Body of pancreas (tissue), 4 donors: ENCODE data around the gene PTPRB. TPM values are rescaled to one million over a fixed set of nuclear protein-coding genes. Genes with fewer than 3 reads are reported as not detected.

Source experiments
- ATAC-seq: fragments of 150-250 bp; one replicate; pipeline ENCODE4 v1.9.1; 2016
- DNase-seq, 4 donors: peaks; one replicate each; pipeline ENCODE4 v3.0.0-alpha.2; 2019
- H3K27ac ChIP-seq, 4 donors: fragments of 200-600 bp; sonication (generic); 1 replicate in 3 of 4; 2 replicates in 1 of 4; pipeline versions ENCODE4 v1.5.1 to v1.6.1; 2016 to 2019; ENCODE audit warnings: mild to moderate bottlenecking in 1 of 4, mixed read lengths in 1 of 4, moderate library complexity in 1 of 4
- H3K27me3 ChIP-seq, 2 donors: fragments of 200-600 bp; sonication (generic); one replicate each; pipeline ENCODE4 v1.6.0; 2016; ENCODE audit warnings: mild to moderate bottlenecking in 1 of 2
- H3K36me3 ChIP-seq, 2 donors: fragments of 200-600 bp; sonication (generic); replicated peaks in 1 of 2; 2 replicates each; pipeline ENCODE4 v1.5.1; 2016; ENCODE audit warnings: low read depth in 2 of 2; ENCODE audit not compliant: insufficient read depth in 1 of 2
- H3K4me1 ChIP-seq: fragments of 200-600 bp; sonication (generic); one replicate; pipeline ENCODE4 v1.6.0; 2016
- H3K4me3 ChIP-seq, 2 donors: fragments of 200-600 bp; sonication (generic); 1 replicate in 1 of 2; 2 replicates in 1 of 2; pipeline ENCODE4 v1.5.1; 2016 to 2019
- H3K9me3 ChIP-seq, 3 donors: fragments of 200-600 bp; sonication (generic); 1 replicate in 2 of 3; 2 replicates in 1 of 3; pipeline ENCODE4 v1.5.1; 2016
- POLR2A ChIP-seq, 3 donors: fragments of 450-650 bp; IDR thresholded peaks; one replicate each; pipeline ENCODE4 v1.6.1; 2016; ENCODE audit warnings: antibody characterized with exemption in 3 of 3, mild to moderate bottlenecking in 2 of 3
- WGBS, 2 donors: methylation state at CpG; one replicate each; pipeline ENCODE4 v1.1.5; 2017; 5-methylcytosine and 5-hydroxymethylcytosine counted together
- intact Hi-C: fragments of 100-400 bp; cut with DNase I; formaldehyde crosslinking; loops from one replicate; pipeline ENCODE4 v1.15.1; 2023
- total RNA-seq, 2 donors: library from RNA; depleted of rRNA; stranded (reverse); fragments of >200 nt; gene quantifications; one replicate each; pipeline ENCODE4 v1.1.0, GENCODE V29; 2016
- TF ChIP-seq, protein P1 (sequence below), 7 experiments: fragments of 450-650 bp in 4 of 7; fragments of 200-600 bp in 3 of 7; sonication (generic) in 3 of 7; IDR thresholded peaks; one replicate each; pipeline ENCODE4 v1.5.1; 2016 to 2019; ENCODE audit warnings: antibody characterized with exemption in 7 of 7

Gene PTPRB
- total RNA-seq, 2 donors from 2014 or later: 4.9 to 9.9 TPM

- no peak for TF ChIP-seq POLR2A (IDR thresholded peaks at IDR 0.05)
- TF ChIP-seq, protein P1, sequence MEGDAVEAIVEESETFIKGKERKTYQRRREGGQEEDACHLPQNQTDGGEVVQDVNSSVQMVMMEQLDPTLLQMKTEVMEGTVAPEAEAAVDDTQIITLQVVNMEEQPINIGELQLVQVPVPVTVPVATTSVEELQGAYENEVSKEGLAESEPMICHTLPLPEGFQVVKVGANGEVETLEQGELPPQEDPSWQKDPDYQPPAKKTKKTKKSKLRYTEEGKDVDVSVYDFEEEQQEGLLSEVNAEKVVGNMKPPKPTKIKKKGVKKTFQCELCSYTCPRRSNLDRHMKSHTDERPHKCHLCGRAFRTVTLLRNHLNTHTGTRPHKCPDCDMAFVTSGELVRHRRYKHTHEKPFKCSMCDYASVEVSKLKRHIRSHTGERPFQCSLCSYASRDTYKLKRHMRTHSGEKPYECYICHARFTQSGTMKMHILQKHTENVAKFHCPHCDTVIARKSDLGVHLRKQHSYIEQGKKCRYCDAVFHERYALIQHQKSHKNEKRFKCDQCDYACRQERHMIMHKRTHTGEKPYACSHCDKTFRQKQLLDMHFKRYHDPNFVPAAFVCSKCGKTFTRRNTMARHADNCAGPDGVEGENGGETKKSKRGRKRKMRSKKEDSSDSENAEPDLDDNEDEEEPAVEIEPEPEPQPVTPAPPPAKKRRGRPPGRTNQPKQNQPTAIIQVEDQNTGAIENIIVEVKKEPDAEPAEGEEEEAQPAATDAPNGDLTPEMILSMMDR (IDR thresholded peaks at IDR 0.05): no peak
- Histone ChIP-seq H3K4me3 (no peak overlapping the region), H3K36me3 (no peaks in the 10 kb centered on the region), H3K27ac (no peak overlapping the region), H3K4me1 (no peaks in the 10 kb centered on the region), H3K9me3 (no peaks in the 10 kb centered on the region), H3K27me3 (no peaks in the 10 kb centered on the region)
- ATAC-seq (no peak), DNase-seq (no peak)
- WGBS, 2 donors: 64 to 81% methylated on average over 2 of the region's 2 CpGs
- intact Hi-C loops: loop anchor here (5.0 kb wide), 1 partner anchor 125 kb away; no protein-coding TSS in a partner anchor
Observed at GRCh38 chr12:70592664-70593063, 44.6 kb downstream of the PTPRB start.

DNA sequence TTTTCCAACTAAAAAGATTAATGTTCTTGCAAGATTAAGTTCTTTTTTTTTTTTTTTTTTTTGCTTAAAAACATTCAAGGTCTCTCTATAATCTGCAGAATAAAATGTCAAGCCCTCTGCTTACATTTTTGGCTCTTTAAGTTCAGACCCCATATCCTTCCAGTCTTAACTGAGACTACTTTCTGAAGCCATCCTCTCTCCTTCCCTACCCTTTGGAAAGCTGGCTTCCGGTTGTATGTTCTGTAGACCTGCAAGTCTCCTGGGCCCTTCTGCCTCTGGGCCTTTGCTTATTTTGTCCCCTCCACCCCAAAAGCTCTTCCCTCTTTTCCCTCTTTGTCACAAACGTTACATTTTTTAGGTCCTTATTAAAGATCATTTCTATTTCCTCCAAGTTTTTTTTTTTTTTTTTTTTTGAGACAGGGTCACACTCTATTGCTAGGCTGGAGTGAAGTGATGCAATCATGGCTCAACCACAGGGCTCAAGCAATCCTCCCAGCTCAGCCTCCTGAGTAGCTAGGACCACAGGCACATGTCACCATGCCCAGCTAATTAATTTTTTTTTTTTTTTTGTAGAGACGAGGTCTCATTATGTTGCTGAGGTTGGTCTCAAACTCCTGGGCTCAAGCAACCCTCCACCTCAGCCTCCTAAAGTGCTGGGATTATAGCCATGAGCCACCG lies 46.5 kb downstream of the PTPRB start:
- TF ChIP-seq POLR2A (IDR thresholded peaks at IDR 0.05): no peak
- TF ChIP-seq, protein P1 (IDR thresholded peaks at IDR 0.05): no peak
- H3K36me3 ChIP-seq: no peaks in the 10 kb centered on the region
- H3K9me3 ChIP-seq: no peaks in the 10 kb centered on the region
- 67 to 68% methylated on average over 4 of the region's 4 CpGs for WGBS, 2 donors
- DNase-seq: no peak
- no peak overlapping the region for H3K4me3 ChIP-seq
- no peak for ATAC-seq
- no peak overlapping the region for H3K27ac ChIP-seq
- no peaks in the 10 kb centered on the region for H3K4me1 ChIP-seq
- intact Hi-C loops: loop anchor here (5.0 kb wide), 1 partner anchor 127 kb away; no protein-coding TSS in a partner anchor
- no peaks in the 10 kb centered on the region for H3K27me3 ChIP-seq

- peak; percentile 71 to 83 (median 74) for DNase-seq
- Histone ChIP-seq H3K4me3 (no peak overlapping the region), H3K36me3 (no peaks in the 10 kb centered on the region), H3K27me3 (no peaks in the 10 kb centered on the region), H3K9me3 (no peaks in the 10 kb centered on the region), H3K4me1 (no peaks in the 10 kb centered on the region), H3K27ac (no peak overlapping the region)
- peak; percentile 77 for ATAC-seq
- intact Hi-C loops: loop anchor here (5.0 kb wide), 1 partner anchor 127 kb away; no protein-coding TSS in a partner anchor
- WGBS, 2 donors: 30 to 32% methylated on average over 6 of the region's 6 CpGs
- TF ChIP-seq, protein P1 (IDR thresholded peaks at IDR 0.05): peak; percentile 62 to 83 (median 74)
- TF ChIP-seq POLR2A (IDR thresholded peaks at IDR 0.05): no peak
Observed at GRCh38 chr12:70590051-70590450, 47.2 kb downstream of the PTPRB start.

GRCh38 chr12:70584332-70584731 lies 52.9 kb downstream of the PTPRB start:
- DNase-seq (no peak), ATAC-seq (no peak)

More at GRCh38 chr12:70584332-70584731, 52.9 kb downstream of the PTPRB start:
- Histone ChIP-seq H3K27me3 (no peaks in the 10 kb centered on the region), H3K4me1 (no peaks in the 10 kb centered on the region), H3K9me3 (no peaks in the 10 kb centered on the region), H3K36me3 (no peaks in the 10 kb centered on the region), H3K27ac (no peak overlapping the region), H3K4me3 (no peak overlapping the region)
- WGBS, 2 donors: 82 to 87% methylated on average over 2 of the region's 2 CpGs
- intact Hi-C loops: no loop called here
- no peak for TF ChIP-seq POLR2A (IDR thresholded peaks at IDR 0.05)
- TF ChIP-seq, protein P1 (IDR thresholded peaks at IDR 0.05): no peak
